Naive thymus-derived CD8-positive, alpha-beta T cell (primary cell): Measurements from ENCODE around the gene POLR3K. TPM values are rescaled to one million over a fixed set of nuclear protein-coding genes. Genes with fewer than 3 reads are reported as not detected.

Source experiments
- ATAC-seq, 2 donors: fragments of 150-1000 bp; cut with Tn5 transposase in 1 of 2; sonication (Bioruptor Pico), chemical (Tn5 transposase) in 1 of 2; 1 replicate in 1 of 2; 2 replicates in 1 of 2; pipeline ENCODE4 v1.10.0; 2021; ENCODE audit warnings: mild to moderate bottlenecking in 2 of 2, moderate library complexity in 2 of 2
- POLR2A ChIA-PET: fragments of 350-600 bp; sonication (Branson Sonifier 250); formaldehyde crosslinking; loops from one replicate; lab custom pipeline; 2021; ENCODE audit warnings: antibody characterized with exemption; lab: Charles Lee
- DNase-seq, 10 donors: peaks; one replicate each; pipeline versions ENCODE4 v3.0.0 to v3.0.0-alpha.2; 2020 to 2022
- H3K27ac Mint-ChIP-seq, 10 donors: one replicate each; pipeline ENCODE4 v1.8.0; 2020 to 2022; ENCODE audit warnings: mild to moderate bottlenecking in 10 of 10, mixed read lengths in 10 of 10, moderate library complexity in 4 of 10, inconsistent platforms in 1 of 10
- H3K27me3 Mint-ChIP-seq, 5 donors: one replicate each; pipeline ENCODE4 v1.8.0; 2021 to 2022; ENCODE audit warnings: mixed read lengths in 5 of 5
- H3K36me3 Mint-ChIP-seq, 3 donors: one replicate each; pipeline ENCODE4 v1.8.0; 2020 to 2022; ENCODE audit warnings: mixed read lengths in 3 of 3, mild to moderate bottlenecking in 2 of 3, inconsistent platforms in 1 of 3
- H3K4me1 Mint-ChIP-seq, 4 donors: one replicate each; pipeline ENCODE4 v1.8.0; 2021 to 2022; ENCODE audit warnings: mixed read lengths in 4 of 4
- H3K4me3 Mint-ChIP-seq, 10 donors: one replicate each; pipeline ENCODE4 v1.8.0; 2020 to 2022; ENCODE audit warnings: mild to moderate bottlenecking in 10 of 10, mixed read lengths in 10 of 10, moderate library complexity in 6 of 10, inconsistent platforms in 1 of 10
- H3K9me3 Mint-ChIP-seq, 9 donors: one replicate each; pipeline ENCODE4 v1.8.0; 2020 to 2022; ENCODE audit warnings: mixed read lengths in 9 of 9, mild to moderate bottlenecking in 3 of 9, inconsistent platforms in 1 of 9, moderate library complexity in 1 of 9
- polyA plus RNA-seq, 3 donors: library from polyadenylated mRNA; unstranded; fragments of 300-500 nt; fragmentation: Illumina TruSeq; gene quantifications; one replicate each; pipeline ENCODE4 v1.2.3, GENCODE V29; 2021
- total RNA-seq, 8 experiments: library from RNA in 2 of 8; stranded (reverse) in 2 of 8; gene quantifications; one replicate each; pipeline ENCODE4 v1.2.3 and lab custom pipeline; 2021 to 2026

POLR3K gene
- total and polyA plus RNA-seq, 5 experiments from 2014 or later: 16.2 to 29.5 (median 20.9) TPM

DNA sequence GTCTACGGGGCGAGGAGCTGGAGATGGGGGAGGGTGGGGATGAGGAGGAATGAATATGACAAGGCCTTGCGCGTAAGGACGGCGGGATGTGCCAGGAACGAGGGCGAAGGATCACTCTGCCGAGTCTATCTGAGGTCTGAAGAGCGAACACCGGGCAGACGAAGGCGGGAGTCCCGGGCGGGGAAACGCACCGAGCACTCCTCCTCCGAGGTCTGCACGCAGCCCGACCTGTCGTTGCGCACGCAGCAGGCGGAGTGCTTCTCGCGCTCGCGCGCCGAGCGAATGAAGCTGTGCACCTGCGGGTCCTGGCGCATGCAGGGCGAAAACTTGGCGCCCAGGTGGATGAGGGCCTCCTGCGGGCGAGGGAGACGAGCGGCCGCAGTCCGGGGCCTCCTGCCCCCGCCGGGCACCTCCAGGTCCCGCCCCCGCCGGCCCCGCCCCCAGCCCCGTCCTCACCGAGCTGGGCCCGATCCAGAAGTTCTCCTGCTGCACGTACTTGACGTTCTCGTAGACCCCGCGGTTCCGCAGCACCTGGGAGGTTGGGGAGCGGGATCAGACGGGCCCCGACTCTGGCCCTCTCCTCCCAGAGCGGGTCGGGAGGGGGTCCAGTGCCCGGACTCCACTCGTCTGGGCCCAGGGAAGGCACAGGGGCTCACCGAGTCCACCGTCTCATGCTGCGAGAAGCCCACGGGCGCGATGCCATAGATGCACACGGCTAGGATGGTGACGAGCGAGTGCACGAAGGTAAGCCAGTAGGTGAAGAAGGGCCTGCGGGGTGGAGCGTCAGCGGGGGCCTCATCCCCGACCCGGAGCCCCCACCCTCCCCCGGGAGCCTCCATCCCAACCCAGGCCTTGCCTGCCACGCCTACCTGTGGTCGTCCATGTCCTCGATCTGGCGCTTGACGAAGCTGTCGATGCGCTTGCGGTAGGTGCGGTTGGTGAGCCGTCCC is 7.8 kb upstream of the POLR3K start:
- peak overlapping the region in 1 of 10 donors; percentile 5 for H3K27ac Mint-ChIP-seq
- DNase-seq (no peak), ATAC-seq (no peak)
- POLR2A ChIA-PET: no interaction called here
- peaks cover 0 to 1% (median 1%) of the 10 kb centered on the region in 3 donors for H3K36me3 Mint-ChIP-seq
- peaks cover 0 to 6% (median 3%) of the 10 kb centered on the region in 5 donors for H3K27me3 Mint-ChIP-seq
- peaks cover 0 to 5% (median 4%) of the 10 kb centered on the region in 4 donors for H3K4me1 Mint-ChIP-seq
- H3K4me3 Mint-ChIP-seq: no peak overlapping the region
- no peaks in the 10 kb centered on the region for H3K9me3 Mint-ChIP-seq

DNA sequence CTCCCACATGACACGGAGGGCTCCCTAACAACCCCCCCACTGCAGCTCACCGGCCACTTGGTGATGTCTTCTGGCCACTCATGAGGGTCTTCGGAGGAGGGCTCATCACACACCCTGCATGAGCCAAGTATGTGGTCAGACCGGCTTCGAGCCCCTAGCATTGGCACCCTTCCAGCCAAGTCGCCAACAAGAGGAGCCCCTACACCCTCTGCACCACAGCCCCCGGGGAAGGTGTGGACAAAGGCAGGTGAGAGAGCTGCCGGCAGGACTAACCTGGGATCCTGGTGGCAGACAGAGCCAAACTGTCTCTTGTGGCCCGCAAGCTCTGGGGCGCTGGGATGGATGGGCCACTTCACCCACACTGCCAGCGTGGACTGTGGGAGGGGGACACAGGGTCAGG is 6.8 kb upstream of the POLR3K start:
- peaks cover 0 to 3% (median 0%) of the 10 kb centered on the region in 5 donors for H3K27me3 Mint-ChIP-seq
- no peak overlapping the region for H3K4me3 Mint-ChIP-seq
- ATAC-seq (no peak), DNase-seq (no peak)
- H3K9me3 Mint-ChIP-seq: no peaks in the 10 kb centered on the region
- H3K27ac Mint-ChIP-seq: no peak overlapping the region
- POLR2A ChIA-PET: no interaction called here
- H3K36me3 Mint-ChIP-seq: peaks cover 0 to 4% (median 1%) of the 10 kb centered on the region in 3 donors
- peaks cover 0 to 2% (median under 1%) of the 10 kb centered on the region in 4 donors for H3K4me1 Mint-ChIP-seq

DNA sequence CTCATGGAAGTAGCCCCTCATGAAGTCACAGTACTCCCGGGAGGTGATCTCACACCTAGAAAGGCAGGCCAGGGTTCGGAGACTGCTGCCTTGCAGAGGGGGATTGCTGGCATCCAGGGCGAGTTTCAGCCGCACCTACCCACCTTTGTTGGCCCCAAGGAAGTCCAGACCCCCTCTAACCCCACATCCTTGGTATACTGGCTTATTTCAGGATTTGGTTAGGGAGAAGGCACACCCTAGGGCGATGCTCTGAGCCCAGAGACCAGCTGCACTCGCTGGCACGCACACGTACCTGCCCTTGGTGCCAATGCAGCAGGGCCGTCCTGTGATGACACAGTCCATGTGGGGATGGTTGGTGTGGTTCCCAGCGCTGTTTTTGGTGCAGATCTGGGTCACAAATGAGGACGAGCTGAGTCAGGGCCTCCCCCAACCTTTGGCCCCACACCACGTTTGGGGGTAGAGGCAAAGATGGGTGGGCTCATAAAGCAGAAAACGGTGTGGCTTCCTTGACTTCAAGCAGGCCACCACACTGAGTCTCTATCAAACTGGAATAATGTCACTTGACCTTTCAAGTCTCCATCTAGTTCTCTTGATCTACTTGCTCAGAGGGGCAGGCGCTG is 6.1 kb upstream of the POLR3K start:
- Mint-ChIP-seq H3K9me3 (no peaks in the 10 kb centered on the region), H3K36me3 (peaks cover 0 to 4% (median 1%) of the 10 kb centered on the region in 3 donors), H3K27me3 (peaks cover 0 to 3% (median 0%) of the 10 kb centered on the region in 5 donors), H3K27ac (no peak overlapping the region), H3K4me3 (no peak overlapping the region), H3K4me1 (peaks cover 0 to 6% (median under 1%) of the 10 kb centered on the region in 4 donors)
- ATAC-seq (no peak), DNase-seq (no peak)
- POLR2A ChIA-PET: no interaction called here

DNA sequence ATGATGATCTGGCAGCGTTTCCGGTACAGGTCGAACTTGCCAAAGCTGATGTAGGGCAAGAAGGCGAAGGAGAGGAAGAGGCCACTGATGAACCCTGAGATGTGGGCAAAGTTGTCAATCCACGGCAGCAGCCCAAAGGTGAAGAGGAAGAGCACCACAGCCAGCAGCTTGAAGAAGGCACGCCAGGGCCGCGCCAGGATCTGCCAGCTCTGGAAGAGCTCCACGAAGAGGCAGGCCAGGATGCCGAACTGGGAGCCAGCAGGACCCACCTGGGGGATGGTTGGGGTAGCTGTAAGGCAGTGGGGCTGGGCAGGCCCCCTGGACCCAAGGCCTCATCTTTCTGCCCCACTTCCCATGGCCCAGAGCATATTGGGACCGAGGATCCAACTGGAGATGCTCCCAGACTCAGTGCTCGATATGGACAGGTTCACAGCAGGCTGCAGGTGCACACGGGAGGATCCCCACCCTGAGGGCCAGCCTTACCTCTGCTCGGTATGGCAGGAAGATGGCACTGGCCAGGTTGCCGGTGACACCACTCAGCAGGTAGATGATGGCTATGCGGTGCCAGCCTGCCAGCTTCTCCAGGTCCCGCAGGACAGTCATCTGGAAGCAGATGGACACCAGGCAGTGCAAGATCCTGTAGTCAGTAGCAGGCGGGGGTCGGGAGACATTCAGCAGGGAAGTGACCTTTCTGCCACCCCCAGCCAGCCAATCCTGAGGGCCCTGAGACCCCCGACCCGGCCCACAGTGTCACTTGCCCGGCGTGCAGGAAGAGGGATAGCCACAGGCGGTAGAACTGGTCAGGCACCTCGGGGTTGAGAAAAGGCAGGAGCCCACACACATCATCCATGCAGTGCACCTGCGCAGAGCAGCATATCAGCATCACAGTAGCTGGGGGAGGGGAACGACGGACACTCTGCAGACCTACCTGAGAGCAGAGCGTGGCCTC is 5.4 kb upstream of the POLR3K start:
- POLR2A ChIA-PET: no interaction called here
- Mint-ChIP-seq H3K4me3 (no peak overlapping the region), H3K27ac (peak overlapping the region in 2 of 10 donors; percentile 41 to 58), H3K27me3 (no peaks in the 10 kb centered on the region), H3K9me3 (no peaks in the 10 kb centered on the region), H3K36me3 (peaks cover 0 to 4% (median 1%) of the 10 kb centered on the region in 3 donors), H3K4me1 (peaks cover 5 to 9% (median 6%) of the 10 kb centered on the region in 4 donors)
- ATAC-seq: no peak
- DNase-seq: no peak

DNA sequence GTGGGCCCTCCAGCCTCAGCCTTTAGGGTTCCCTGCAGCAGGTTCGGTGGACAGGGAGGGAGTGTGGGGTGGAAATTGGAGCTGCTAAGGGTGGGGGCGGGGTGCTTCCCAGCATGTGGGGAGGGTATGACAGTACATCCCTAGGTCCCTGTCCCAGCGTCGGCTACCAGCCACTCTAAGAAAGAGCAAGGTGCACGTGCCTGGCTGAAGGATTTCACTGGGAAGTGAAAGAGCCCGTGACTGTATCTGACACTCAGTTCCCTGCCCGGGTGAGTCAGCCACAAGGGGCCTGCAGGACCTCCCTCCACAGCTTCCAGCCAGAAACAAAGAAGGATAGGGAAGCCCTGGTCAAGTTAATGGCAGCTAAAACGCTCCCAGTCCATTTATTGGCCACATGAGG is 4.3 kb upstream of the POLR3K start:
- no peak for ATAC-seq
- Mint-ChIP-seq H3K27me3 (no peaks in the 10 kb centered on the region), H3K9me3 (no peaks in the 10 kb centered on the region), H3K4me3 (no peak overlapping the region), H3K36me3 (peaks cover 0 to 4% (median 1%) of the 10 kb centered on the region in 3 donors), H3K4me1 (peaks cover 7 to 16% (median 13%) of the 10 kb centered on the region in 4 donors), H3K27ac (peak overlapping the region in 2 of 10 donors; percentile 37 to 58)
- DNase-seq: no peak
- POLR2A ChIA-PET: interaction anchor here (0.5 kb wide), 2 partner anchors 13 to 81 kb away, joined by 3 to 6 read pairs; partner anchors contain the start of gene NPRL3

DNA sequence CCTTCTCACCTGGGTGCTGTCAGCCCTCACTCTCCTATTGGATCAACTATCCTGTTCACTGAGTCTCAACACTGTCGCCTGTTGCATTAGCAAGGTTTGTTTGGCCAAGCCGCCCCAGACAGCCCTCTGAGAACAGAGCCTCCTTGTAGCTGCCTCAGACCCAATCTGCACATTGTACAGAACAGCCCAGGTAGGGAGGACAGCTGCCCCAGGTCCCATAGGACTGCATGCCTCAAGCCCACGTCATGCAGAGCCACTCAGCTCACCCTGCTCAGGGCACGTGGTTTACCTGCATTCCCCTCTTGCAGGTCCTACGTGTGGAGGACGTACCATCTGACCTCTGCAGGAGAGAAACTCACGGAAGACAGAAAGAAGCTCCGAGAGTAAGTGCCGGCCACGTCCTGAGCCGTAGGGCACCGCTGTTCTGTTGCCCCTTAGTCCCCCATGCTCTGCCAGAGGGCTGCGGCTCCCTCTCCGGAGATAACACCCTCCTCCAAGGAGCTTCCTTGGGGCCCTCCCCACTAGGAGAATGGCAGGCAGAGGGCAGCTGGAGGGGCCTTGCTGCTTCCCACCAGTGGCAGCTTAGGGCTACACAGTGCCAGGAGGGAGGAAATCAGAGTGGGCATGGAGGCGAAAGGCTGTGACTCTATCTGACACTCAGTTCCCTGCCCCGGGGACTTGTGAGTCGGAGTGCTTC is 3.0 kb upstream of the POLR3K start:
- Mint-ChIP-seq H3K27ac (peak overlapping the region in 1 of 10 donors; percentile 21), H3K4me3 (peak overlapping the region in 2 of 10 donors; percentile 18 to 60), H3K9me3 (no peaks in the 10 kb centered on the region), H3K27me3 (no peaks in the 10 kb centered on the region), H3K36me3 (peaks cover 0 to 4% (median 1%) of the 10 kb centered on the region in 3 donors), H3K4me1 (peaks cover 9 to 26% (median 21%) of the 10 kb centered on the region in 4 donors)
- no peak for DNase-seq
- no peak for ATAC-seq
- POLR2A ChIA-PET: interaction anchor here (0.6 kb wide), 1 partner anchor 40 kb away, joined by 4 read pairs; no protein-coding TSS in a partner anchor

DNA sequence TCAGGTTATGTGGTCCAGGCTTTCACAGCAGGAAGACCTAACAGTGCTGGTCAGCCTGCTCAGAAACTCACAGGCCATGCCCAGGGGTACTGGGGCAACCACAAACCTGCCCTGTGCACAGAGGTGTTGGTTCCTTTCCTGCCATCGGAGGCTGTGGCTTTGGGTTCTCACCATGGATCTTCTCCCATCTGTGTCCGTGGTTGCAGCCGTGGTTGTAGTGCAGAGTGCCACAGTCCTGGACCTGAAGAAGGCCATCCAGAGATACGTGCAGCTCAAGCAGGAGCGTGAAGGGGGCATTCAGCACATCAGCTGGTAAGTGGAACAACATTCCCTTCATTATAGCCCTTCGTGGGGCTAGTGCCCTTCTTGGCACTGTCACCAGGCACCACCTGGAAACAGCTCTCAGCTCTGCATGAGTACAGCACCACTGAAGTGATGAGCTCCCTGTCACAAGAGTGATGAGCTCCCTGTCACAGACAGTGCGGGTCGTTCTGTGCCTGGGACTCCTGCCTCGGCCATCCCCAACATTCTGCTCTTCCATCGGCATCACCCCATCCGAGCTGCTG is 2.2 kb upstream of the POLR3K start:
- Mint-ChIP-seq H3K27ac (no peak overlapping the region), H3K27me3 (no peaks in the 10 kb centered on the region), H3K36me3 (peaks cover 0 to 11% (median 5%) of the 10 kb centered on the region in 3 donors), H3K4me3 (peak overlapping the region in 2 of 10 donors; percentile 18 to 60), H3K4me1 (peaks cover 9 to 33% (median 28%) of the 10 kb centered on the region in 4 donors), H3K9me3 (no peaks in the 10 kb centered on the region)
- POLR2A ChIA-PET: no interaction called here
- no peak for DNase-seq
- no peak for ATAC-seq

GRCh38 chr16:54237-54581 is 801 bp upstream of the POLR3K start:
- DNase-seq: no peak

DNA sequence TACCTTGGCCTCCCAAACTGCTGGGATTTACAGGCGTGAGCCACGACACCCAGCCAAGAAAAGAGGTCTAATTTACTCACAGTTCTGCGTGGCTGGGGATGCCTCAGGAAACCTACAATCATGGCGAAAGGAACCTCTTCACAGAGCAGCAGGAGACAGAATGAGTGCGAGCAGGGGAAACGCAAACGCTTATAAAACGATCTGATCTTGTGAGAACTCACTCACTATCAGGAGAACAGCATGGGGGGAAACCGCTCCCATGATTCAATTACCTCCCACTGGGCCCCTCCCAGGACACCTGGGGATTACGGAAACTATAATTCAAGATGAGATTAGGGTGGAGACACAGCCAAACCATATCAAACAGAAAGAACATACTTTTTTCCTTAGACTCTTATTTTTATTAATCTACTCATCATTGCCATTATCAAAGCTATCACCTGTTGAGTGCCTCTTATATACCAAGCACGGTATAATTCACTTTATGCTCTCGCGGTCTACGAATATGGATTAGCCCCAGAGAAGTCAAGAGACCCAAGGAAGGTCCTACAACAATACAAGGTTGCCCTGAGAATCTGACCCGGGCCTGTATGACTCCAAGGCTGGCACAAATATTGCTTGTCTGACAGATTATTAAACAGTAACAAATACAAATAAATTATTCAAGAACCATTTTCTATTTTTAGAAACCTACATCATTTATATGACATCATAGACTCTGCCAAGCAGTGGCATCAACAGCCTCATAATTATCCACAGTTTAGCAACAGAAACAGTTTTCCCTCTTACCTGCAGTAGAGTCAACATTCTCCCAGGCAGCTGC is 2.4 kb downstream of the POLR3K start:
- no peak for DNase-seq
- ATAC-seq: no peak
- H3K27ac Mint-ChIP-seq: peak overlapping the region in 3 of 10 donors; percentile 10 to 21 (median 21)
- peaks cover 0 to 46% (median 6%) of the 10 kb centered on the region in 3 donors for H3K36me3 Mint-ChIP-seq
- H3K4me1 Mint-ChIP-seq: peaks cover 10 to 41% (median 36%) of the 10 kb centered on the region in 4 donors
- POLR2A ChIA-PET: no interaction called here
- peak overlapping the region; percentile 28 to 99 (median 57) for H3K4me3 Mint-ChIP-seq
- no peaks in the 10 kb centered on the region for H3K27me3 Mint-ChIP-seq
- no peaks in the 10 kb centered on the region for H3K9me3 Mint-ChIP-seq

More at GRCh38 chr16:54237-54581, 801 bp upstream of the POLR3K start:
- POLR2A ChIA-PET: no interaction called here
- Mint-ChIP-seq H3K9me3 (no peaks in the 10 kb centered on the region), H3K4me1 (peaks cover 11 to 35% (median 33%) of the 10 kb centered on the region in 4 donors), H3K4me3 (peak overlapping the region; percentile 94 to 99 (median 97)), H3K36me3 (peaks cover 0 to 24% (median 5%) of the 10 kb centered on the region in 3 donors), H3K27me3 (no peaks in the 10 kb centered on the region), H3K27ac (peak overlapping the region; percentile 25 to 94 (median 87))
- ATAC-seq: no peak

DNA sequence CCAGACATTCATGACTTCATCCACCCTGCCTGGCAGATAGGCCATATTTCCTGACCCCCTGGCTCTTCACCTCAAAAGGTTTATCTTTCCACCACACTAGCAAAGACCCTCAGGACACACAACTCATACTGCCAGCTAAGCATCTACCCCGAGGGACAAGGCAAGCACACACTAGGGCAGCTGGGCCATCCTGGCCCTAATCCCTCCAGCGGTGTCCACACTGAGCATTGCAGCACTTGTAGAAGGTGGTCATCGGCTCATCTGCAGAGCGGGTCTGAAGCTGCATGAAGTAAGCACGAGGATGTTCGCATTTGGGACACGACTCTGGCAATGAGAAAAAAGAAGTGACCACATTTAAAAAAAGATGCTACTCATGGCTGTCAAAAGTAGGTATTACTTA is 6.2 kb downstream of the POLR3K start:
- DNase-seq: no peak
- POLR2A ChIA-PET: no interaction called here
- H3K4me3 Mint-ChIP-seq: no peak overlapping the region
- H3K36me3 Mint-ChIP-seq: peaks cover 0 to 82% (median 13%) of the 10 kb centered on the region in 3 donors
- no peak for ATAC-seq
- H3K27ac Mint-ChIP-seq: peak overlapping the region in 5 of 10 donors; percentile 38 to 79 (median 62)
- H3K9me3 Mint-ChIP-seq: no peaks in the 10 kb centered on the region
- H3K4me1 Mint-ChIP-seq: peaks cover 12 to 42% (median 33%) of the 10 kb centered on the region in 4 donors
- no peaks in the 10 kb centered on the region for H3K27me3 Mint-ChIP-seq
